ENCODE data around the gene CNEP1R1.

CNEP1R1 gene

GRCh38 chr16:50059669-50060068 is 34.6 kb downstream of the CNEP1R1 start:
- TF ChIP-seq CTCF (IDR thresholded peaks at IDR 0.05; ENCODE audit: borderline replicate concordance, control extremely low read depth, extremely low read depth, insufficient read depth, missing control alignments) = no peak
- no peak for DNase-seq (ENCODE audit: low spot score)
- in situ Hi-C loops (cut with MboI; ENCODE audit: low sequenced_read_pairs, unreplicated experiment) = no loop called here

- DNase-seq (ENCODE audit: low spot score) = no peak
- in situ Hi-C loops (cut with MboI; ENCODE audit: low sequenced_read_pairs, unreplicated experiment) = no loop called here
- no peak for TF ChIP-seq CTCF (IDR thresholded peaks at IDR 0.05; ENCODE audit: borderline replicate concordance, control extremely low read depth, extremely low read depth, insufficient read depth, missing control alignments)
Observed at GRCh38 chr16:50061326-50061725, 36.3 kb downstream of the CNEP1R1 start.

GRCh38 chr16:50065241-50065623 is 40.2 kb downstream of the CNEP1R1 start:
- in situ Hi-C loops (cut with MboI; ENCODE audit: low sequenced_read_pairs, unreplicated experiment) = no loop called here
- TF ChIP-seq CTCF (IDR thresholded peaks at IDR 0.05; ENCODE audit: borderline replicate concordance, control extremely low read depth, extremely low read depth, insufficient read depth, missing control alignments) = no peak
- DNase-seq (ENCODE audit: low spot score) = no peak

GRCh38 chr16:50065624-50066481 is 40.8 kb downstream of the CNEP1R1 start, which contains the start of gene HEATR3:
HEATR3 (plus strand) TSS chr16:50065970; CDS start chr16:50066132, 162 bp downstream.
- in situ Hi-C loops (cut with MboI; ENCODE audit: low sequenced_read_pairs, unreplicated experiment) = no loop called here
- peak; percentile 94 for DNase-seq (ENCODE audit: low spot score)
- TF ChIP-seq CTCF (IDR thresholded peaks at IDR 0.05; ENCODE audit: borderline replicate concordance, control extremely low read depth, extremely low read depth, insufficient read depth, missing control alignments) = no peak

- no peak for TF ChIP-seq CTCF (IDR thresholded peaks at IDR 0.05; ENCODE audit: borderline replicate concordance, control extremely low read depth, extremely low read depth, insufficient read depth, missing control alignments)
- no peak for DNase-seq (ENCODE audit: low spot score)
- in situ Hi-C loops (cut with MboI; ENCODE audit: low sequenced_read_pairs, unreplicated experiment) = no loop called here
Observed at GRCh38 chr16:50066482-50067289, 41.7 kb downstream of the CNEP1R1 start.

- peak; percentile 49 for DNase-seq (ENCODE audit: low spot score)
- in situ Hi-C loops (cut with MboI; ENCODE audit: low sequenced_read_pairs, unreplicated experiment) = no loop called here
- peak; percentile 52 for TF ChIP-seq CTCF (IDR thresholded peaks at IDR 0.05; ENCODE audit: borderline replicate concordance, control extremely low read depth, extremely low read depth, insufficient read depth, missing control alignments)
Observed at GRCh38 chr16:50067290-50067853, 42.3 kb downstream of the CNEP1R1 start.
